Right lobe of liver (tissue), 6 donors: Measurements from ENCODE around the gene ARHGEF37. TPM values are rescaled to one million over a fixed set of nuclear protein-coding genes. Genes with fewer than 3 reads are reported as not detected.

Source experiments
- ATAC-seq, 4 donors: fragments of 200-7000 bp; cut with Tn5 transposase; one replicate each; pipeline ENCODE4 v1.9.1; 2020; ENCODE audit warnings: mild to moderate bottlenecking in 4 of 4, moderate library complexity in 4 of 4
- DNase-seq, 3 donors: peaks; one replicate each; pipeline ENCODE4 v3.0.0-alpha.2; 2020
- H3K27ac ChIP-seq, 3 donors: fragments of 200-600 bp; one replicate each; pipeline ENCODE4 v1.8.0; 2022
- H3K27me3 ChIP-seq, 2 donors: fragments of 200-600 bp; one replicate each; pipeline ENCODE4 v1.8.0; 2022
- H3K36me3 ChIP-seq, 4 donors: fragments of 200-600 bp; sonication (generic) in 1 of 4; one replicate each; pipeline versions ENCODE4 v1.5.1 to v1.8.0; 2017 to 2022; ENCODE audit warnings: control low read depth in 1 of 4
- H3K4me1 ChIP-seq, 4 donors: fragments of 200-600 bp; sonication (generic) in 1 of 4; one replicate each; pipeline versions ENCODE4 v1.5.1 to v1.8.0; 2017 to 2022; ENCODE audit warnings: control low read depth in 1 of 4
- H3K4me3 ChIP-seq, 3 donors: fragments of 200-600 bp; one replicate each; pipeline ENCODE4 v1.8.0; 2022
- H3K9me3 ChIP-seq, 4 donors: fragments of 200-600 bp; sonication (generic) in 1 of 4; one replicate each; pipeline versions ENCODE4 v1.5.1 to v1.8.0; 2017 to 2022; ENCODE audit warnings: control low read depth in 1 of 4
- CTCF ChIP-seq, 4 donors: fragments of 200-600 bp in 3 of 4; fragments of 450-650 bp in 1 of 4; IDR thresholded peaks; one replicate each; pipeline versions ENCODE4 v1.5.1 to v1.8.0; 2016 to 2022; ENCODE audit warnings: antibody characterized with exemption in 4 of 4, mild to moderate bottlenecking in 2 of 4
- POLR2A ChIP-seq: fragments of 450-650 bp; IDR thresholded peaks from one replicate; pipeline ENCODE4 v1.6.1; 2017; ENCODE audit warnings: antibody characterized with exemption, mild to moderate bottlenecking
- WGBS: methylation state at CpG from one replicate; pipeline ENCODE4 v1.1.6; 2018; ENCODE audit warnings: low coverage, low lambda C conversion rate; ENCODE audit not compliant: insufficient coverage; ENCODE audit errors: missing lambda C conversion rate; 5-methylcytosine and 5-hydroxymethylcytosine counted together
- intact Hi-C, 2 donors: fragments of 100-400 bp; cut with DNase I; formaldehyde crosslinking; loops; one replicate each; pipeline versions ENCODE4 v1.11.2 to v1.14.1; 2022
- total RNA-seq, 6 experiments: library from RNA; depleted of rRNA in 2 of 6; stranded (reverse); fragments of >200 nt in 2 of 6; fragmentation: NEBNext Ultra II Directional in 3 of 6; extraction: Animal tissue kit (Norgen Biotek cat#: 25700) in 3 of 6; gene quantifications; one replicate each; pipeline versions ENCODE4 v1.1.0 to v1.2.4, GENCODE V29; 2016 to 2023
- donor health status: DM: no; HTN: yes; CAD: no.
- donor health status: DM: no; HTN: no; CAD: no.
- donor health status: DM: no; HTN: no; CAD: no.
- donor health status: DM: no; HTN: yes; CAD: no.
- donor health status: DM: no; HTN: yes; CAD: no.

The ARHGEF37 gene
- total RNA-seq, 6 experiments from 2014 or later, result 1.6 to 7.3 (median 2.1) TPM

- no peak for ATAC-seq
- Histone ChIP-seq H3K36me3 (no peaks in the 10 kb centered on the region), H3K9me3 (no peaks in the 10 kb centered on the region), H3K27ac (no peak overlapping the region), H3K4me1 (no peaks in the 10 kb centered on the region), H3K27me3 (no peaks in the 10 kb centered on the region), H3K4me3 (no peak overlapping the region)
- TF ChIP-seq POLR2A, result no peak
- no peak for TF ChIP-seq CTCF (IDR thresholded peaks at IDR 0.05)
- intact Hi-C loops, result no loop called here
- WGBS, result 38% methylated on average over 1 of the region's 3 CpGs
- peak in 1 of 3 donors; percentile 23 for DNase-seq
Observed at GRCh38 chr5:149654231-149654630, 72.9 kb downstream of the ARHGEF37 start.

GRCh38 chr5:149654883-149655505 lies 73.7 kb downstream of the ARHGEF37 start:
- ATAC-seq, result no peak
- Histone ChIP-seq H3K27me3 (no peaks in the 10 kb centered on the region), H3K9me3 (no peaks in the 10 kb centered on the region), H3K27ac (no peak overlapping the region), H3K4me1 (no peaks in the 10 kb centered on the region), H3K4me3 (no peak overlapping the region), H3K36me3 (no peaks in the 10 kb centered on the region)
- DNase-seq, result peak in 1 of 3 donors; percentile 14
- intact Hi-C loops, result no loop called here
- WGBS, result 39% methylated on average over 4 of the region's 4 CpGs
- TF ChIP-seq CTCF (IDR thresholded peaks at IDR 0.05) (no peak), POLR2A (no peak)

GRCh38 chr5:149656576-149657182 lies 75.4 kb downstream of the ARHGEF37 start:
- Histone ChIP-seq H3K27ac (no peak overlapping the region), H3K4me3 (no peak overlapping the region), H3K9me3 (no peaks in the 10 kb centered on the region), H3K27me3 (no peaks in the 10 kb centered on the region), H3K4me1 (no peaks in the 10 kb centered on the region), H3K36me3 (no peaks in the 10 kb centered on the region)
- peak in 2 of 3 donors; percentile 33 to 55 for DNase-seq
- TF ChIP-seq CTCF (IDR thresholded peaks at IDR 0.05), result peak; percentile 68 to 77 (median 70)
- TF ChIP-seq POLR2A, result no peak
- 45% methylated on average over 4 of the region's 6 CpGs for WGBS
- peak; percentile 69 to 88 (median 82) for ATAC-seq
- intact Hi-C loops, result no loop called here

GRCh38 chr5:149657324-149657723 lies 76.0 kb downstream of the ARHGEF37 start:
- TF ChIP-seq CTCF (IDR thresholded peaks at IDR 0.05) (no peak), POLR2A (no peak)
- no peaks in the 10 kb centered on the region for H3K4me1 ChIP-seq
- no peak overlapping the region for H3K4me3 ChIP-seq
- no peaks in the 10 kb centered on the region for H3K27me3 ChIP-seq
- H3K27ac ChIP-seq, result no peak overlapping the region
- DNase-seq (no peak), ATAC-seq (no peak)
- H3K36me3 ChIP-seq, result no peaks in the 10 kb centered on the region
- no peaks in the 10 kb centered on the region for H3K9me3 ChIP-seq
- intact Hi-C loops, result no loop called here
- WGBS, result 74% methylated on average over 2 of the region's 2 CpGs
